Suprapubic skin (tissue), 4 donors: ENCODE data around the gene AK4.

ENCODE experiments used
- CTCF ChIP-seq, 2 donors: fragments of 200-600 bp in 1 of 2; fragments of 450-650 bp in 1 of 2; sonication (generic) in 1 of 2; IDR thresholded peaks; one replicate each; pipeline ENCODE4 v1.5.1; 2016 to 2019; ENCODE audit warnings: antibody characterized with exemption in 2 of 2, mild to moderate bottlenecking in 1 of 2, moderate library complexity in 1 of 2
- POLR2A ChIP-seq, 2 donors: fragments of 450-650 bp; IDR thresholded peaks; one replicate each; pipeline ENCODE4 v1.6.1; 2017; ENCODE audit warnings: antibody characterized with exemption in 2 of 2, mild to moderate bottlenecking in 2 of 2, moderate library complexity in 2 of 2
- POLR2AphosphoS5 ChIP-seq, 3 donors: sonication (generic); formaldehyde crosslinking; IDR thresholded peaks; one replicate each; pipeline ENCODE4 v1.6.1; 2017; ENCODE audit warnings: antibody characterized with exemption in 3 of 3

- TF ChIP-seq CTCF (IDR thresholded peaks at IDR 0.05) (no peak), POLR2AphosphoS5 (IDR thresholded peaks at IDR 0.05) (peak in 2 of 3 donors; percentile 70 to 72), POLR2A (IDR thresholded peaks at IDR 0.05) (no peak)
Measured at GRCh38 chr1:65170511-65171142, 22.6 kb downstream of the AK4 start.
